ENCODE data around the gene EPHB1.

Gene EPHB1

DNA sequence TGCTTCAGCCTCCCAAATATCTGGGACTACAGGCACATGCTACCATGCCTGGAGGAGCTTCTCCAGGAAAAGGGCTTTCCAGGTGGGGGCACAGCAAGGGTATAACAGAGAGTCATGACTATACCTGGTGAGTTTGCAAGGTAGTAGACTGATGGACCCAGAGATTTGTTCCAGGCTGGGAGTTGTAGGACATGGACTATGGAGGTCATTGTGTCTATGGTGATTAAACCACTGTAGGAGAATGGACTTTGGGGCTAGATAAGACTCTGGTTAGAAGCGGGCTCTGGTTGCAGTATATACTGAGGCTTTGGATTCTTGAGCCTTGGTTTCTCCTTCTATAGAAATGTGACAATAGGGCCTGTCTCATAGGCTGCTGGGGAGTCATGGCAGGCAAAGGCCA, 104.7 kb downstream of the EPHB1 start:
- no peak for ATAC-seq
- TF ChIP-seq ZNF8 (CRISPR knock-in tag; IDR thresholded peaks at IDR 0.05), result no peak
- TF ChIP-seq CSDC2 (CRISPR knock-in tag; IDR thresholded peaks at IDR 0.05), result no peak
- no peak for TF ChIP-seq ESRRG (CRISPR knock-in tag; IDR thresholded peaks at IDR 0.05)
- TF ChIP-seq BACH2 (CRISPR knock-in tag; IDR thresholded peaks at IDR 0.05; ENCODE audit: borderline replicate concordance), result no peak
- TF ChIP-seq ZNF565 (CRISPR knock-in tag; conservative IDR thresholded peaks at IDR 0.05; ENCODE audit: low read depth), result no peak
- no peak for TF ChIP-seq ISL1 (CRISPR knock-in tag; IDR thresholded peaks at IDR 0.05)

DNA sequence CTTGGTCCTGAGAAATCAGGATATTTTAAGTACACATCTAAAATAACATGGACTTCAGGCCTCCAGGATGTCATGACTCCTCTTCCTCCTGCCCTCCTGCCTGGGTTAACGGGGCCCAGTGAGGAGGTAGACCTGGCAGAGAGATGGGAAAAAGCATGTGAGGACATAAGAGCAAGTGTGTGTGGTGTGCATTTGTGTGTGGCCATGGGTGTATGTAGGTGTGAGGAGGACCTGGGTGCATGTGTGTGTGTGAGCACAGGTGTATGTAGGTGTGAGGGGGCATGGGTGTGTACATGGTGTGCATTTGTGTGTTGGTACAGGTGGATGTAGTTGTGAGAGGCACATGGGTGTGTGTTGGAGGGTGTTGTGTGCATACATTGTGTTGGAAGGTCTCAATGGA, 105.4 kb downstream of the EPHB1 start:
- TF ChIP-seq TOX (CRISPR knock-in tag; IDR thresholded peaks at IDR 0.05; ENCODE audit: borderline replicate concordance) (no peak), ZNF8 (CRISPR knock-in tag; IDR thresholded peaks at IDR 0.05) (no peak), SNAI2 (CRISPR knock-in tag; IDR thresholded peaks at IDR 0.05) (no peak), TCF4 (CRISPR knock-in tag; IDR thresholded peaks at IDR 0.05; ENCODE audit: borderline replicate concordance) (no peak), ZFP30 (CRISPR knock-in tag; IDR thresholded peaks at IDR 0.05) (no peak), BACH2 (CRISPR knock-in tag; IDR thresholded peaks at IDR 0.05; ENCODE audit: borderline replicate concordance) (no peak), ZNF70 (CRISPR knock-in tag; IDR thresholded peaks at IDR 0.05) (no peak), PPARA (CRISPR knock-in tag; IDR thresholded peaks at IDR 0.05; ENCODE audit: borderline replicate concordance) (no peak), CSDC2 (CRISPR knock-in tag; IDR thresholded peaks at IDR 0.05) (no peak), ISL1 (CRISPR knock-in tag; IDR thresholded peaks at IDR 0.05) (no peak), ARNTL (CRISPR knock-in tag; IDR thresholded peaks at IDR 0.05; ENCODE audit: borderline replicate concordance, low read depth) (no peak), RARB (CRISPR knock-in tag; IDR thresholded peaks at IDR 0.05) (no peak), ESRRG (CRISPR knock-in tag; IDR thresholded peaks at IDR 0.05) (no peak)
- TF ChIP-seq, protein P1, sequence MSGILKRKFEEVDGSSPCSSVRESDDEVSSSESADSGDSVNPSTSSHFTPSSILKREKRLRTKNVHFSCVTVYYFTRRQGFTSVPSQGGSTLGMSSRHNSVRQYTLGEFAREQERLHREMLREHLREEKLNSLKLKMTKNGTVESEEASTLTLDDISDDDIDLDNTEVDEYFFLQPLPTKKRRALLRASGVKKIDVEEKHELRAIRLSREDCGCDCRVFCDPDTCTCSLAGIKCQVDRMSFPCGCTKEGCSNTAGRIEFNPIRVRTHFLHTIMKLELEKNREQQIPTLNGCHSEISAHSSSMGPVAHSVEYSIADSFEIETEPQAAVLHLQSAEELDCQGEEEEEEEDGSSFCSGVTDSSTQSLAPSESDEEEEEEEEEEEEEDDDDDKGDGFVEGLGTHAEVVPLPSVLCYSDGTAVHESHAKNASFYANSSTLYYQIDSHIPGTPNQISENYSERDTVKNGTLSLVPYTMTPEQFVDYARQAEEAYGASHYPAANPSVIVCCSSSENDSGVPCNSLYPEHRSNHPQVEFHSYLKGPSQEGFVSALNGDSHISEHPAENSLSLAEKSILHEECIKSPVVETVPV (CRISPR knock-in tag; IDR thresholded peaks at IDR 0.05), result no peak
- TF ChIP-seq, protein P2, sequence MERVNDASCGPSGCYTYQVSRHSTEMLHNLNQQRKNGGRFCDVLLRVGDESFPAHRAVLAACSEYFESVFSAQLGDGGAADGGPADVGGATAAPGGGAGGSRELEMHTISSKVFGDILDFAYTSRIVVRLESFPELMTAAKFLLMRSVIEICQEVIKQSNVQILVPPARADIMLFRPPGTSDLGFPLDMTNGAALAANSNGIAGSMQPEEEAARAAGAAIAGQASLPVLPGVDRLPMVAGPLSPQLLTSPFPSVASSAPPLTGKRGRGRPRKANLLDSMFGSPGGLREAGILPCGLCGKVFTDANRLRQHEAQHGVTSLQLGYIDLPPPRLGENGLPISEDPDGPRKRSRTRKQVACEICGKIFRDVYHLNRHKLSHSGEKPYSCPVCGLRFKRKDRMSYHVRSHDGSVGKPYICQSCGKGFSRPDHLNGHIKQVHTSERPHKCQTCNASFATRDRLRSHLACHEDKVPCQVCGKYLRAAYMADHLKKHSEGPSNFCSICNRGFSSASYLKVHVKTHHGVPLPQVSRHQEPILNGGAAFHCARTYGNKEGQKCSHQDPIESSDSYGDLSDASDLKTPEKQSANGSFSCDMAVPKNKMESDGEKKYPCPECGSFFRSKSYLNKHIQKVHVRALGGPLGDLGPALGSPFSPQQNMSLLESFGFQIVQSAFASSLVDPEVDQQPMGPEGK (CRISPR knock-in tag; IDR thresholded peaks at IDR 0.05; ENCODE audit: borderline replicate concordance), result no peak
- no peak for ATAC-seq

DNA sequence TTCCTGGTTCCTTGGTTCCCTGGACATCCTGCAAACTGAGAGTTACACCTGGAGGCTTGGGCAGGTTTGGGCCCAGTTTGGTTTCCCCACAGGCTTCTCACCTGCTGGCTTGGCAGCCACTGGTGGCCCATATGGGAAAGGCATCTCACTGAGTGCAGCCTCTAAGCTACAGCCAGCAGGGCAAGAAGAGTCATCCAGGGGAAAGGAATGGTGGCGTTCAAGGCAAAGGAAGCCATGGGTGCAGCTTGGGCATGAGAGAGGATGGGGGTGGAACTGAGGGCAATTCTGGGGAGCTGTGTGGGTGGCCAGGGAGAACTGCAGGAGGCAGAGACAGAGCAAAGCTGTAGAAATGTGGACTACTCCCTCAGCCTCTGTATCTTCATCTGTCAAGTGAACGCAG, 106.4 kb downstream of the EPHB1 start:
- no peak for ATAC-seq
- TF ChIP-seq, protein P3, sequence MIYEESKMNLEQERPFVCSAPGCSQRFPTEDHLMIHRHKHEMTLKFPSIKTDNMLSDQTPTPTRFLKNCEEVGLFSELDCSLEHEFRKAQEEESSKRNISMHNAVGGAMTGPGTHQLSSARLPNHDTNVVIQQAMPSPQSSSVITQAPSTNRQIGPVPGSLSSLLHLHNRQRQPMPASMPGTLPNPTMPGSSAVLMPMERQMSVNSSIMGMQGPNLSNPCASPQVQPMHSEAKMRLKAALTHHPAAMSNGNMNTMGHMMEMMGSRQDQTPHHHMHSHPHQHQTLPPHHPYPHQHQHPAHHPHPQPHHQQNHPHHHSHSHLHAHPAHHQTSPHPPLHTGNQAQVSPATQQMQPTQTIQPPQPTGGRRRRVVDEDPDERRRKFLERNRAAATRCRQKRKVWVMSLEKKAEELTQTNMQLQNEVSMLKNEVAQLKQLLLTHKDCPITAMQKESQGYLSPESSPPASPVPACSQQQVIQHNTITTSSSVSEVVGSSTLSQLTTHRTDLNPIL (CRISPR knock-in tag; IDR thresholded peaks at IDR 0.05; ENCODE audit: low read depth), result no peak
- TF ChIP-seq SNAI2 (CRISPR knock-in tag; IDR thresholded peaks at IDR 0.05) (no peak), GLIS3 (CRISPR knock-in tag; IDR thresholded peaks at IDR 0.05) (no peak), ESRRG (CRISPR knock-in tag; IDR thresholded peaks at IDR 0.05) (no peak), ARNTL (CRISPR knock-in tag; IDR thresholded peaks at IDR 0.05; ENCODE audit: borderline replicate concordance, low read depth) (no peak), OSR1 (CRISPR knock-in tag; IDR thresholded peaks at IDR 0.05) (no peak), BACH2 (CRISPR knock-in tag; IDR thresholded peaks at IDR 0.05; ENCODE audit: borderline replicate concordance) (no peak), RARB (CRISPR knock-in tag; IDR thresholded peaks at IDR 0.05) (no peak), TCF4 (CRISPR knock-in tag; IDR thresholded peaks at IDR 0.05; ENCODE audit: borderline replicate concordance) (no peak), ZNF565 (CRISPR knock-in tag; conservative IDR thresholded peaks at IDR 0.05; ENCODE audit: low read depth) (no peak), ZNF70 (CRISPR knock-in tag; IDR thresholded peaks at IDR 0.05) (no peak), ISL1 (CRISPR knock-in tag; IDR thresholded peaks at IDR 0.05) (no peak)
- TF ChIP-seq, protein P1 (CRISPR knock-in tag; IDR thresholded peaks at IDR 0.05), result no peak
- TF ChIP-seq, protein P4, sequence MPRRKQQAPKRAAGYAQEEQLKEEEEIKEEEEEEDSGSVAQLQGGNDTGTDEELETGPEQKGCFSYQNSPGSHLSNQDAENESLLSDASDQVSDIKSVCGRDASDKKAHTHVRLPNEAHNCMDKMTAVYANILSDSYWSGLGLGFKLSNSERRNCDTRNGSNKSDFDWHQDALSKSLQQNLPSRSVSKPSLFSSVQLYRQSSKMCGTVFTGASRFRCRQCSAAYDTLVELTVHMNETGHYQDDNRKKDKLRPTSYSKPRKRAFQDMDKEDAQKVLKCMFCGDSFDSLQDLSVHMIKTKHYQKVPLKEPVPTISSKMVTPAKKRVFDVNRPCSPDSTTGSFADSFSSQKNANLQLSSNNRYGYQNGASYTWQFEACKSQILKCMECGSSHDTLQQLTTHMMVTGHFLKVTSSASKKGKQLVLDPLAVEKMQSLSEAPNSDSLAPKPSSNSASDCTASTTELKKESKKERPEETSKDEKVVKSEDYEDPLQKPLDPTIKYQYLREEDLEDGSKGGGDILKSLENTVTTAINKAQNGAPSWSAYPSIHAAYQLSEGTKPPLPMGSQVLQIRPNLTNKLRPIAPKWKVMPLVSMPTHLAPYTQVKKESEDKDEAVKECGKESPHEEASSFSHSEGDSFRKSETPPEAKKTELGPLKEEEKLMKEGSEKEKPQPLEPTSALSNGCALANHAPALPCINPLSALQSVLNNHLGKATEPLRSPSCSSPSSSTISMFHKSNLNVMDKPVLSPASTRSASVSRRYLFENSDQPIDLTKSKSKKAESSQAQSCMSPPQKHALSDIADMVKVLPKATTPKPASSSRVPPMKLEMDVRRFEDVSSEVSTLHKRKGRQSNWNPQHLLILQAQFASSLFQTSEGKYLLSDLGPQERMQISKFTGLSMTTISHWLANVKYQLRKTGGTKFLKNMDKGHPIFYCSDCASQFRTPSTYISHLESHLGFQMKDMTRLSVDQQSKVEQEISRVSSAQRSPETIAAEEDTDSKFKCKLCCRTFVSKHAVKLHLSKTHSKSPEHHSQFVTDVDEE (CRISPR knock-in tag; IDR thresholded peaks at IDR 0.05), result no peak

All from SK-N-SH treated with all-trans-retinoic acid at 6 μM for 48 hours (cell line).